DMS114 treated with DMSO at 0.1 percent for 48 hours (cell line): ENCODE results near the gene RIC3.
"Not testable (repeated sequence)": the region's sequence is repeated elsewhere in the genome, so short reads cannot be mapped to it uniquely, and the experiment has no call there.

Source experiments
- DNase-seq: peaks from one replicate; lab custom pipeline; 2025; ENCODE audit not compliant: unreplicated experiment; lab: John Stamatoyannopoulos, UW

RIC3 gene

DNA sequence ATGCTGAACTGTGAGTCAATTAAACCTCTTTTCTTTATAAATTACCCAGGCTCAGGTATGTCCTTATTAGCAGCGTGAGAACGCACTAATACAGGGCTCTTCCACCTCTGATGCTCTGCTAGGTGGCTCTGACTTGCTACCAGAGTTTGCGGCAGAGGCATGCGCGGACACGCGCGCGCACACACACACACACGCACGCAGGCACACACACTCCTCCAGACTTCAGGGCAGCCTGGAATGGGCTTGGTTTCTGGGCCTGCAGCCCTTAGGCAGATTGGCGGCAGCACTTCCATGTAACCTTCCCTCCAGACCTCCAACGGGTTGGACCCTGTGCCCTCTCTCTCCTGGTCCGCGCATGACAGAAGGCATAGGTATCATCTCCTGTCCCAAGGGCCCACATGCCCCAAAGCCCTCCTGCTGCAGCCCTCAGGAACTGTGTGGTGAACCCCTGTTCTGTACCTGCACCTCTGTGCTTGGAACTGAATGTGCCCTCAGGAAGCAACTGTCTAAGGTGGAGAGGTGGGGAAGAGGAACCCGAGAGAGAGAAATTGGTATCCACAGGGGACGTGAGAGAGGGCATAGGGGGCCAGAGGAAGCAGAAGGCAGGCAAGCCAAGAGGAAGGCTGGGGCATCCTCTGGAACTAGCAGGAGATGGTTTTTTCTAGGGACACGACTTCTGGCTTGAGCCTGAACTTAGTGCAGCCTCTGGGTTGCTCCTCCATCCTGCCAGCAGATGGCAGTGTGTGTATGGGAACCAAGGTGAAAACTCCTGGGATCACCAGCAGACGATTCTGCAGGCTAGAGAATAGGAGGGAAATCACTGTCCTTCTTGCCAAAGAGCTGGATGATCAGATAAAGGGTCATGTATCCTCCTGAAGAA, 23.4 kb upstream of the RIC3 start:
- DNase-seq: peak; percentile 10

DNA sequence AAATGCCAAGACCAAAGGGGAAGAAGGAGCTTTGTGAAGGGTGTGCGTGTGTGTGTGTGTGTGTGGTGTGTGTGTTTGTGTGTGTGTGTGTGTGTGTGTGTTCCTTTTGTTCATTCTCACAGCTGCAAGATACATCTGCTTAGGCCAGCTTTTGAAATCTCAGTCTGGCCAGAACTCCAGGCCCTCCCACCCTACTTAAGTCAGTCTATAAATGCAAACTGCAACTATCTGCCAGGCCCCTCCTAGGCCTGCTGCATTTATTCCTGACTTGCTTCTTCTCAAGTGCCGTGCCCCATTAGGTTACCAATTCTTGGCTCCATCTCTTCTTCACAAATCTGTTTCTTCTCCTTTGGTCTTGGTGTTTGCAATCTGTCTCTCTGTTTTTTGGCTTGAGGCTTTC, 21.6 kb upstream of the RIC3 start:
- no peak for DNase-seq

DNA sequence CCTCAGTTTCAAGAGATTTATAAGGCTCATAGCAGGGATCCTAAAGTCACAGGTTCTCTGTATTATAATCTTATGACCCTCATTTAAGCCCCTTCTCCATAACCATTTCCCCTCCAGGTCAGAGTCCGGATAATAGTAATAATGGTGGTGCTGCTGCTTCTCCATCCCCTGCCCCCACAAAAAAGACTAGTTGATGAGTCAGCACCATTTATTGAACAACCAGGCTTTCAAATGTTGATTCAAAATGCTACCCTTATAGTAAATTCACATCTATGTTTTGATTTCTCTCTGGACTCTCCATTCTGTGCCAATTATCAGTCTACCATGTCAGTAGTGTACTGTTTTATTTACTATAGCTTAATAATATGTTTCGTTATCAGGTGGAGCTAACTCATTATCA, 17.6 kb upstream of the RIC3 start:
- no peak for DNase-seq

DNA sequence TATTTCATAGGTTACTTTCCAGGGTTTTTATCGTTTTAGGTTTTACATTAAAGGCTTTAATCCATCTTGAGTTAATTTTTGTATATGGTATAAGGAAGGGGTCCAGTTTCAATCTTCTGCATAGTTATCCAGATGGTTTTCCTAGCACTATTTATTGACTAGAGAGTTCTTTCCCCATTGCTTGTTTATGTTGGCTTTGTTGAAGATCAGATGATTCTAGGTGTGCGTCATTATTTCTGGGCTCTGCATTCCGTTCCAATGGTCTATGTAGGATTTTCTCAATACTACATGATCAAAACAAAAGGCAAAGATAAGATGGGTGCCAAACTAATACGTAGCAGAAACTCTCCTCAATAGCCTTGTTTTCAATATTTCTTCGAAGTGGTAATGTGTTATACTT, 14.3 kb upstream of the RIC3 start:
- DNase-seq: no peak

DNA sequence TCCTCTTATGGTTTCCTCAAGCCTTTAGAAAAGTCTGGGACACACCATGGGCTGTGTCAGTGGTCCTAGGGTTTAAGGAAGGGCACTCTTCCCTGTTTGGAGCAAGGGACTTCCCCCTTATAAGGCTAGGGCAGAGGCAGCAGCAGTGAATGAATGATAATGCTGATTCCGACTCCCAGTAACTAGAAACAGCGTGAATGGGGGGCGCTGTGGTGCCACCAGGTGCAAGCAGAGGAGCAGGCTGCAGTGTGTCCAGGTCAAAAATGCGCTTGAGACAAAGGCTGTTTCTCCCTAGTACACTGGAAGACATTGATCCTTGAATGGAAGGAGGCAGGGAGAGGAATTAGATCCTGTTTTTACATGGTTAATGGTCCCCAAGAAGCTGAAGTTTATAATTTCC, 11.6 kb upstream of the RIC3 start:
- no peak for DNase-seq

DNA sequence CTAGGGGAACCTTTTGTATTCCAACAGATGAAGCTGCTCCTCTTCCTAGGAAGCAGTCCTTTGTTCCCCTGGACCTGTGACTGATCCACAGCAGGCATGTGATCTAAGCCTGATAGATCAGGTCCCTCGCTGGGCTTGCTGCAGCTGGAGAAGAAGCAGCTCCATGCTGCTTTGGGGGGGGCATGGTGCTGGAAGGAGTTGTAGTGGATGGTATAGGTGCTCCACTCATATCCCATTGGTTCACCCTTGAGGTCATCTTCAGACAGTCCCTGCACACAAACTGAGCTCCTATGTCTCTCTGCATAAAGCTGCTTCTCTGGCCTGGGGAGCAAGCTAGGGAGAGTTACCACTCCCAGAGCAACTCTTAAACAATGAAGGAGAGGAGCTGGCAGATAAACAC, 9.5 kb upstream of the RIC3 start:
- no peak for DNase-seq

DNA sequence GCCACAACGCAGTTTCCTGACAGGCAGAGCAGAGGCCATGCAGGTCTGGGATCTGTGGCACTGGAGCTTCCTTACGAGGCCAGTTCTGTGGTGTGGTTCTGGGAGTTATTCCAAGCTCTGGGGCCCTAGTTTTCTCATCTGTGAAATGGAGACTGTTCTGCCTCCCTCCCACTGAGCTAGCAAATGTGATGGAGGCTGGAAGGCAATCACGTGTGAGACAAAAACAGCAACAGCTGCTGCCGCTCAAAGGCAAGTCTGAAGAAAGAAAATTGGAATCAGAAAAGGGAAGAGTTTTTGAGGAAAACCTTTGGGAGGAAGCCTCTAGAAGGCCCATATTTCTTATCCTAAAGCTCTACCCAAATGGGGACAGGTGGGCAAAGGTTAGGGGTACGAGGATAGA, 8.3 kb upstream of the RIC3 start:
- DNase-seq: no peak

DNA sequence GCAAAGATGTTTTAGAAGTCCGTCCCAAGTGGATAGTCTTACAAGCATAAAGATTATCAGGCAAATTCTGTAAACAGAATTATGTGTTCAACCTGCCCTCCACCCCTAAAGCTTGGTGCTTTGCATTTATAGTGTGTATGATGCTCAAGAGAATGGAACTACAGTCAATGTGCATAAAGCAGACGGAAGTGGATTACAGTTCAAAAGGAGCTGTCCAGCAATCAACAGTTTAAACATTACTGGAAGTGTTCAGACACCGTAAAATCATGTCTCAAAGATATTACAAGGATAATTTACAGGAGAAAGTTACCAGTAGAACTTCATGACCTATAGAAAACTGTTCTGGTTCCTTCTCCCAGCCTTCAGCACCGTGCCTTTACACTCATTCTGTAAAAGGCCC, 1.0 kb downstream of the RIC3 start:
- no peak for DNase-seq

DNA sequence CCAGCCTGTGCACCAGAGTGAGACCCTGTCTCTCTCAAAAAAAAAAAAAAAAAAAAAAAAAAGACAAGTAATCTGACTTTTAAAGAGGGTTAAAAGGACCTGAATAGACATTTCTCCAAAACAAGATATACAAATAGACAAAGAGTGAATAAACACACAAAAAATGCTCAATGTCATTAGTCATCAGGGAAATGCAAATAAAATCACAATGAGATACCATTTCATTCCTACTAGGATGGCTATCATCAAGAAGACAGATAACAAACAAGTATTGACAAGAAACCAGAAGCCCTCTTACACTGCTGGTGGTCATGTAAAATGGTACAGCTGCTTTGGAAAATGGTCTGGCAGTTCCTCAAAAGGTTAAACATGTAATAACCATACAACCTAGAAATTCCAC, 4.1 kb downstream of the RIC3 start:
- no peak for DNase-seq

DNA sequence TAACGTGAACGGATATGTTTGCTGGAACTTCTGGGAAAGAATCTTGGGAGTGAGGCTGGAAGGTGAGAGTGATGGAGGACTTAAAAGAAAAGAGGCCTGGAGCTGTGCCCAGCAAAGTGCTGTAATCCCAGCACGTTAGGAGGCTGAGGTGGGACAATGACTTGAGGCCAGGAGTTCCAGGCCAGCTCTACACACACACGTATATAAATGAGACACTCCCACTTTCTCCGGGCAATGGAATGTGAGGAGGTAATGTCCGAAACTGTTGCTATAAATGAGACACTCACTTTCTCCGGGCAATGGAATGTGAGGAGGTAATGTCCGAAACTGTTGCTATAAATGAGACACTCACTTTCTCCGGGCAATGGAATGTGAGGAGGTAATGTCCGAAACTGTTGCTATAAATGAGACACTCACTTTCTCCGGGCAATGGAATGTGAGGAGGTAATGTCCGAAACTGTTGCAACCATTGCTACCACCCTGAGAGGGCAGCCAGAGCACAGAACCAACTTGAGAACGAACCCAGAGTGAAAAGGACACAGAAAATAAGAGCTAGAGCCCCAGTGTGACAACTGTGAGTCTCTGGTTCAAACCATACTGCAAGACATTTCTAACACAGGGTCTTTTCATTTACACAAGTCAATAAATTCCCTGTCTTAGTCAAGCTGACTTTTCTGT, 7.1 kb downstream of the RIC3 start:
- not testable (repeated sequence) for DNase-seq

DNA sequence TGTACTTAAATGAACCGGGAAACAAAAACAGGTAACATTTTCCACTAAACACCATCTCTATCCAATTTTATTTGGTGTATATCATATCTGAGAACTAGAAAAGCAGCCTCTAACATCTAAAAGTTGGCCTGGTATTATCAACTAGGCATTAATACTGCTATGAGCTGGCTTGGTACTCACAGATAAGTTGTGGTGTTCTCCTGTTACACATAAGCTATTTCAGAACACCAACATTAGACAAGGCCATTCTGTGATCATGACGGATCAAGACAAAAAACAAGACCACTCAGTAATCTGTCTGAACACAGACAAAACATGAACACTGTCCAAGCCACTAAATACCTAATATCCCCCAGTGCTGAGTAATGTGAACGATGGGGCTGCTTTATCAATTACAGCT, 11.9 kb downstream of the RIC3 start:
- no peak for DNase-seq

DNA sequence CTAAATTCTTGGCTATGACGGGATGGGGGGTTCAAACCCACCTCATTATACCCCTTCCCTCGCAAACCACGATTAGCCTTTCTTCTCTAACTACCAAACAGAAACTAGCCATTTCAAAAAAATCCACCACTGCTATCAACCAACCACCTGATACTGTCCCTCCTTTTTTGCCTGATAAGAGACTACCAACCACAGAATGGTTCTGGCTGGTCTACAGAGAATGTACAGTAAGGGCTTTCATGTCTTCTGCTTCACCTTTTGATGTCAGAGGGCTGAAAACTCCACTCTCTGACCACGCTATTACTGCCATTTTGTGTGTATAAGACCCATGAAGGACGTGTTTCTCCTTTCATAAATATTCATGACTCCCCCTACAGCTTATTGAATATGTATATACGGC, 19.1 kb downstream of the RIC3 start:
- no peak for DNase-seq

DNA sequence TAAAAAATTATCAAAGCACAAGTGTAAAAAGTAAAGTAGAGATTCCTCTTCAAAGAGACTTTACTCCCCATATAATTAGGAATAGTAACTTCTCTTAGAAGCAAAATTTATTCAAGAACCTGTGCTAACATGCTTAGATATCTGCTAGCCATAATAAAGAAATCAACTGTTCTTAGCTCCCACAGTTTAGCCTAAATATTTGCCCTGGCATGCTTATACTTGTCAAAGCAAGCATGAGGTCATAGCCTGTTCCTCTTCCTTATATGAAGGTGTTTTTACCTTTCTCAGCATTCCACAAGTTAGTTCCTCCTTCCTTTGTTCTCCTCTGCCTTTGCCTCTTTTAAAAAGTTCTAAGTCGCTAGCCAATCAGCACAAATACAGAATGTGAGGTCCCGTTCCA, 30.3 kb downstream of the RIC3 start:
- no peak for DNase-seq

DNA sequence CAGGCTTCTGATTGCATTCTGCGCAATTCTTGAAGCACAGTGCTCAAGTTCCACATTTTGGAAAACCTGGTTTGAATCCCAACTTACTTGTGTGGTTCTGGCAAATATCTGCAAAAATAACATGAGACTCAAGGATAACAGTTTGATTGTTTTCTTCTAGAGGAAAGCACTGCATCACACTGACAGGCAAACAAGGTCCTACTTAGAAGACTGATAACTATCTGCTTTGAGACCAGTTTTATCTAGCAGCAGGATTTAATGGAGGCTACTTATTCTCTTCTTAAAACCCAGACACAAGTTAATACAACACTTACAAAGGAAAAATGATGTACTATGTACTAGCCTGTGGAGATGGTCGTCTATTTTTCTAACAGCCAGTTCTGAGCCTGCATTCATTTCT, 41.4 kb downstream of the RIC3 start:
- DNase-seq: no peak

DNA sequence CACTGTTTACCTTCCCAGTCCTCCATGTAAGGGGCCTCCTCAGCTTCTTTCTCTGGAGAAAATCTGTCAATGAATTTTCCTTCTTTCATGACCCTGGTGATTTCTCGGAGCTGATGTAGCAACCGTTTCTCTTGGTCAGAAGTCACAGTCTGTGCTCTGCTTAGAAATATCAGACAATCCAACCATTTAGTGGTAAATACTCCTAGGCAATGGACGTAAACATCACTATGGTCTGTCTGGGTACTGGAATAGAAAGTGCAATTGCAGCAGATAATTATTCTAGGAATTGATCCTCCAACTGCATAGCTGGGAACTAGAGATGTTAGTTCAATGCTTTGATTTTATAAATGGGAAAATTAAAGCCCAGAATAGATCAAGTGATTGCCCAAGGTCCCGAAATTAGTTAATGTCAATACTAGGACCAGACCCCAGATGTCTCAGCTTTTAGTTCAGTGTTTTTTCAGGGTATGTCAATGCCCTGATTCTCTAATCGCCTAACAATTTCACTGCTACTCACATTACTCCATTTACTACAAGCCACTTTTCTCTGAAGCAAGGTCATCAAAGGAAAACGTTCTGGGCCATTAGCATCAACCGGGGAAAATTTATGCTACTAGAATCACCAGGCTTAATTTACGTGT, 42.1 kb downstream of the RIC3 start:
- no peak for DNase-seq

DNA sequence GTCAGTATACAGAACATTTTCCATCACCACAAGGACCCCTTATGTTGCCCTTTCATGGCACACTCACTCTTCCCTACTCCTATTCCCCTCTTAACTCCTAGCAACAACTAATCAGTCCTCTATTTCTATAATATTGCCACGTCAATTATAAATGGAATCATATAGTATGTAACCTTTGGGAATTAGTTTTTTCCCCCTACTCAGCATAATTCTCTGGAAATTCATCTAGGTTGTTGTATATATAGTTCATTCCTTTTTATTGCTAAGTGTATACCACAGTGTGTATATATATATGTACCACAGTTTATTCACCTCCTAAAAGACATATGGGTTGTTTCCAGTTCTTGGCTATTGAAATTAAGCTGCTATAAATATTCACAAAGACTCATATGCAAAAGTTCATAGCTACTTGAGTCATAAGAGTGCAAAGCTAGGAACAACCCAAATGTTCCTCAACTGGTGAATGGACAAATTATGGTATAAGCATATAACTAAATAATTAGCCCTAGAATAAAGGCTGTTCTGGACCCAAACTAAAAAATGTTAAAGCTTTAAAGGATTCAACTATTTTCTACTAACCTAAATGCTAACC, 46.6 kb downstream of the RIC3 start:
- DNase-seq: no peak

DNA sequence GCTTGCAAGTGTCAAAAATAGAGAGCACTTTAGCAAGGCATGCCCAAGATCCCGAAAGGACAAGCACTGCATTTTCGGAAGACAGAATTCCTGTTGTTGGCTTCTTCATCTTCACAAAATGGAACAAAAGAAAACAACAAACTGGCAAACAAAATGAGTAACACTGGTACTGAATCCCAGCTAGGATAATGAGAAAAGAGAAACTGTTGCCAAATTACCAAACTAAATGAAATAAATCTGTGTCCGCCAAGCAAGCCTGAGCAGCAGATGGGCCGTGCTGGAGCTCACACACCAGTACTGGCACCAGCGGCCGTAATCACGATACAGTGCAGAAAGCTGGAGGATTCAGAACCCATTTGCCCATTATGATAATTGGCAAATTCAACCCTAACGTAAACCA, 57.2 kb downstream of the RIC3 start:
- no peak for DNase-seq

DNA sequence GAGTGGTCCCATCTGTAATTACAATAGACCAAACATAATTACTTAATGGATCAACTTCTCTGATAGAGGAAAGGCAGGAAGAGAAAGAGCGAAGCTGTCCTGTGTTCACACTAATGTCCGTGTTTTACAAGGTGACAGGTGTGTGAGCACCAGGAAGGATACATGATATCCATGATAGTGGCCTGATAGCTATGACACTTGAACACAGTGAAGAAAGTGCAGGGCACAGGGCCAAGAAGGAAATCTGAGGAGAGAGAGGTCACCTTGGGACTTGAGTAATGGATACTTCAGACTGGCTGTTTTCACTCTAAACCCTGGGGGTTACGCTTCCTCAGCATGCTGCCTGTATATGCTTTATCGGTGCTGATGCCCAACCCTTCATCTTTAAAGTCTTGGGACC, 58.4 kb downstream of the RIC3 start:
- DNase-seq: no peak

DNA sequence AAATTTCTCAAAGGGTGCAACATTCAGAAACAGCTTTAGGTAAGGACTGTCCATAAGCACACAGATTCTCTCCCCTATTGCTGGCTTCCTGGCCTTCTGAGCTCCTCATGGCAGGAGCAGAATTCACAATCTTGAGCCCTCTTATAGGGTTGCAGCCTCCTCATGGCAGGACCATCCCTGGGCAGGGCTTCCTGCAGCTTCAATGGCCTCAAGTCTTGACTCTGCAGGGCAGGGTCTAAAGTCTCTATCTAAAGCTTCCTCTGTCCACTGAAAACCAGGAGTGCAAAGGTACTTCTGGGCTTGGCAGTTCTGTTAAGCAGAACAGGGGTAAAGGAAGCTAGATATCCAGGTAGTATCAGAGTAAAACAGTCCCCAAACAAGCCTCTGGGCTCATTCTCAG, 59.1 kb downstream of the RIC3 start:
- no peak for DNase-seq

DNA sequence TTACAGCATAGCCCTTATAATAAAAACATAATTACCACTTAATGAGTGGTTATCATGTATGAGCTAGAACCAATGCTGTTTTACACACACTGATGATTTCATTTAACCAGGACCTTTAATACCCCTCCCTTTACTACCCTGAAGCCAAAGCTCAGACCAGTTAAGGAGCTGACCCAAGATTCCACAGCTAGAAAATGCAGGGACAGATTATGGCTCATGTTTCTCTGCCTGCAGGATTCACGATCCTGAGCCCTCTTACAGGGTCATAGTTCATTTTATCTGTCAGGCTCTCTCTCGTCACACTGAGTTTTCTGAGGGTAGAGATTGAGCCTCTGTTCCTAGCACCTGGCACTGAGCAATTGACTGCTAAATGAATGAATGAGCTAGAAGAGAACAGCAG, 60.4 kb downstream of the RIC3 start:
- DNase-seq: no peak

DNA sequence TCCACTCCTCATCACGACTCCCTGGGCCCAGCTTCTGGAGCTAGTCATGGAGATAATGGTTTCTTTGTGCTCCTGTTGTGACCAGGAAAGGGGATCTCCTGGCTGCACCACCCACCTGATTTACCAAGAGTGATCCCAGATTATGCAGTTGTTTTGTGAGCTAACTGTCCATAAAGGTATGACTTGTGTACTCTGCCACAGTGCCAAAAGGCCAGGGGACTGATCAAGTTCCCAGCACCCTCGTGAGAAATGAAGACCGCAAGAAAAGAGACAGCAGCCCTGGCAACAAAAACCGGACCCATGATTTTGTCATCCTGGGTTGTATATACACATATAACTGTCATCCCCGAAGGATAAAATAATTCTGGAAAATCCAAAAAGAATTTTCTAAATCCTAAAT, 61.2 kb downstream of the RIC3 start:
- no peak for DNase-seq

DNA sequence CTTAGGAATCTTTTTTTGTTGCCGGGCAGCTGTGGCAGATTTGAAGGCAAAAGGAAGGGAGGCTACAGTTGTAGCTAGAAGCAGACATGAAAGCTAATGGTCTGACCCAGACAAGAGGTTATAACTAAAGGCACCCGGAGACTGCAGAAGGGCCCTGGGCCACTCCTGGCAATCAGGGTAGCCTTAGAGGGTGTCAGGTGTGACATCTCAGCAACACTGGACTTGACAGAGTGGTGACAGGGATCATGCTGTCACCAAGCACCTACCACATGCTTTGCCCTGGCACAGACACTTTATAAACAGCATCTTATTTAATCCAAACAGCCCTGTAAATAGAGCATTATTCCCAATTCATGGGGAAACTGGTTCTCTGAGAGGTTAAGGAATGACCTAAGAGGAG, 62.1 kb downstream of the RIC3 start:
- DNase-seq: no peak
